CD4-positive, alpha-beta T cell treated with Interleukin-6 at 100 ng/mL for 8 hours (primary cell): Measurements from ENCODE around the gene SEMA6C.
"Not testable (repeated sequence)": the region's sequence is repeated elsewhere in the genome, so short reads cannot be mapped to it uniquely, and the experiment has no call there.

Source experiments
- DNase-seq: peaks from one replicate; pipeline ENCODE4 v3.0.0-alpha.2; 2020; ENCODE audit warnings: mixed read lengths, low spot score

SEMA6C gene, protein sequence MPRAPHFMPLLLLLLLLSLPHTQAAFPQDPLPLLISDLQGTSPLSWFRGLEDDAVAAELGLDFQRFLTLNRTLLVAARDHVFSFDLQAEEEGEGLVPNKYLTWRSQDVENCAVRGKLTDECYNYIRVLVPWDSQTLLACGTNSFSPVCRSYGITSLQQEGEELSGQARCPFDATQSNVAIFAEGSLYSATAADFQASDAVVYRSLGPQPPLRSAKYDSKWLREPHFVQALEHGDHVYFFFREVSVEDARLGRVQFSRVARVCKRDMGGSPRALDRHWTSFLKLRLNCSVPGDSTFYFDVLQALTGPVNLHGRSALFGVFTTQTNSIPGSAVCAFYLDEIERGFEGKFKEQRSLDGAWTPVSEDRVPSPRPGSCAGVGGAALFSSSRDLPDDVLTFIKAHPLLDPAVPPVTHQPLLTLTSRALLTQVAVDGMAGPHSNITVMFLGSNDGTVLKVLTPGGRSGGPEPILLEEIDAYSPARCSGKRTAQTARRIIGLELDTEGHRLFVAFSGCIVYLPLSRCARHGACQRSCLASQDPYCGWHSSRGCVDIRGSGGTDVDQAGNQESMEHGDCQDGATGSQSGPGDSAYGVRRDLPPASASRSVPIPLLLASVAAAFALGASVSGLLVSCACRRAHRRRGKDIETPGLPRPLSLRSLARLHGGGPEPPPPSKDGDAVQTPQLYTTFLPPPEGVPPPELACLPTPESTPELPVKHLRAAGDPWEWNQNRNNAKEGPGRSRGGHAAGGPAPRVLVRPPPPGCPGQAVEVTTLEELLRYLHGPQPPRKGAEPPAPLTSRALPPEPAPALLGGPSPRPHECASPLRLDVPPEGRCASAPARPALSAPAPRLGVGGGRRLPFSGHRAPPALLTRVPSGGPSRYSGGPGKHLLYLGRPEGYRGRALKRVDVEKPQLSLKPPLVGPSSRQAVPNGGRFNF

DNA sequence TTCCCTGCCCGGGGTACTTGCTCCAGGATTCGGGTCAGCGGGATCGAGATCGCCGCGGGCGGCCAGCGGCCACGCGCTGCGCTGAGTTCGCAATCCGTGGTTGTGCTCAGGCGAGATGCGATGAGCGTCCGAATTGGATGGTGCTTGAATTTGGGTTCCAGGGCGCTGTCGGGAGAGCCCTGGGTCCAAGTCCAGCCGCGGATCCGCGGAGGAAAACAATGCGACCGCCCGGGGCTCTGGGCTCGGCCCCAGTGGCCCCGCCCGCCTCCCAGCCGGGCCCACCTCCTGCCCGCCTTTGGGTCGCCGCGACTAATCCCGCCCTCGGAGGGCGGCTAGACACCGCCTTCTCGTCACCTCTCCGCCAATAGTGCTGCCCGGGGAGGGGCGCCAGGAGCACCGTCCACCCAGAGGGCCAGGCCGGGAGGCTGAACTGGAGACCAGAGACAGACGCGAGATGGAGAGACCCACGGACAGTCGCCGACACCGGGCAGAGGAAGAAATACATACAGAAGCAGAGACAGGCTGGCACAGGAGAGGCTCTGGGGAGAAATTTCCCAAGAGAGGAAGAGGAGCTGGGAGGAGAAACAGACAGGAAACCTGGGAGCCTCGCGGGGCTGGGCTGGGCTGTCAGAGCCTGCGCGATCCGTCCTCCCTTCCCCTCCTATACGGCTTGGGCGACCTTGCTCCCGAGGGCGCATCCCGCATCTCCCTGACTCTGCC, at the start of gene SEMA6C:
Gene SEMA6C (minus strand): TSS at position 220 of the 720 bp plus-strand sequence. CDS start 4,010 bp downstream, outside the sequence.
- DNase-seq: peak; percentile 86

DNA sequence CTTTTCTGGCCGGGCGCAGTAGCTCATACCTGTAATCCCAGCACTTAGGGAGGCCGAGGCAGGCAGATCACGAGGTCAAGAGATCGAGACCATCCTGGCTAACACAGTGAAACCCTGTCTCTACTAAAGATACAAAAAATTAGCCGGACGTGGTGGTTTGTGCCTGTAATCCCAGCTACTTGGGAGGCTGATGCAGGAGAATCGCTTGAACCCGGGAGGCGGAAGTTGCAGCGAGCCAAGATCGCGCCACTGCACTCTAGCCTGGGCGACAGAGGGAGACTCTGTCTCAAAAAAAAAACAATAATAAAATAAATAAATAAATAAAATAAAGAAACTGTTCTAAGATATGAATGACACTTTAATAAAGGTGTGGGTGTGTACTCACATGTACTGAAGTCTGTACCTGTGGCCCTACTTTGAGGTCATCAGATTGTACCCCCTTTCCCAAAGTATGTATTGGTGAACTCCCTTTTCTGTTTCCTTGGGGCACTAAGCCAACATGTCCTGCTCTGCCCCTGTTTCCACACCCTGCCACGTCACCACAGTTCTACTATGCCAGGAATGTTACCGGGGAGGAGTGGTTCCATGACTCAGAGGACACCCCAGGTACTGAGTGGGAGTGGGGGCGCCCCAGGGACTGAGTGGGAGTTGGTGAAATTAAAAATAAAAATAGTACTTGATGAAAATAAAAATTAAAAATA, 48.6 kb upstream of the SEMA6C start:
- not testable (repeated sequence) for DNase-seq

DNA sequence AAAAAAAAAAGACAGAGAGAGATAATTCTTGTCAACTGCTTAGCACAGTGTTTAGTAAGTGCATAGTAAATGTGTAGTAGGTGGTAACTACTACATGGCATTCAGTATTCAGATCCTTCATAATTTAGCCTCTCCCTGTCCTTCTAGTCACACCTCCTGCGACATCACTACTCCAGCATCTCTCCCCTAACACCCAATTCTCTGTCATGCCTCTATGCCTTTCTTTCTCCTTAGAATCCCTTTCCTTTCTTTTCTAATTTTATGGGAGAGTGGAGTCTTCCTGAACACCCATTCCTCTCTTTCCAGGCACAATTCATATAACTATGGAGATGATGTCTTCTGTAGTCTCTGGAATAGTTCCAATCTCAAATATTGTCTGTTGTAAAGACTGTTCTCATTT, 47.4 kb upstream of the SEMA6C start:
- DNase-seq: no peak

DNA sequence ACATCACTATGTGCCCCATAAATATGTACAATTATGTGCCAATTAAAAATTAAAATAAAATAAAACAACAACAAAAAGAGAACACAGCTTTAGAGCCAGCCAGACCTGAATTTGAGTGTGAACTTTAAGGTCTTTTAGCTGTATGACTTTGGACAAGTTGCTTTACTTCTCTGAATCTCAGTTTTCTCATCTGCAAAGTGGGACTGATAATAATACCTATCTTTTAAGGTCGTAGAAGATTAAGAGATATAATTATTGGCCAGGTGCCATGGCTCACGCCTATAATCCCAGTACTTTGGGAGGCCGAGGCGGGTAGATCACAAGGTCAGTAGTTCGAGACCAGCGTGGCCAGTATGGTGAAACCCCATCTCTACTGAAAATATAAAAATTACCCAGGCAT, 46.9 kb upstream of the SEMA6C start:
- no peak for DNase-seq

DNA sequence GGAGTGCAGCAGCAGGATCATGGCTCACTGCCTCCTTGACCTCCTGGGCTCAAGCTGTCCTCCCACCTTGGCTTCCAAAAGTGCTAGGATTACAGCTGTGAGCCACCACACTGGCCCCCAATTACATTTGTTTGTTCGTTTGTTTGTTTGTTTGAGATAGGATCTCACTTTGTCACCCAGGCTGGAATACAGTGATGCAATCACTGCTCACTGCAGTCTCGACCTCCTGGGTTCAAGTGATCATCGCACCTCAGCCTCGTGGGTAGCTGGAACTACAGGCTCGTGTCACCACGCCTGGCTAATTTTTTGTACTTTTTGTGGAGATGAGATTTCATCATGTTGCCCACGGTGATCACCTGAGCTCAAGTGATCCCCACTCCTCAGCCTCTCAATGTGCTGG, 45.6 kb upstream of the SEMA6C start:
- DNase-seq: no peak

DNA sequence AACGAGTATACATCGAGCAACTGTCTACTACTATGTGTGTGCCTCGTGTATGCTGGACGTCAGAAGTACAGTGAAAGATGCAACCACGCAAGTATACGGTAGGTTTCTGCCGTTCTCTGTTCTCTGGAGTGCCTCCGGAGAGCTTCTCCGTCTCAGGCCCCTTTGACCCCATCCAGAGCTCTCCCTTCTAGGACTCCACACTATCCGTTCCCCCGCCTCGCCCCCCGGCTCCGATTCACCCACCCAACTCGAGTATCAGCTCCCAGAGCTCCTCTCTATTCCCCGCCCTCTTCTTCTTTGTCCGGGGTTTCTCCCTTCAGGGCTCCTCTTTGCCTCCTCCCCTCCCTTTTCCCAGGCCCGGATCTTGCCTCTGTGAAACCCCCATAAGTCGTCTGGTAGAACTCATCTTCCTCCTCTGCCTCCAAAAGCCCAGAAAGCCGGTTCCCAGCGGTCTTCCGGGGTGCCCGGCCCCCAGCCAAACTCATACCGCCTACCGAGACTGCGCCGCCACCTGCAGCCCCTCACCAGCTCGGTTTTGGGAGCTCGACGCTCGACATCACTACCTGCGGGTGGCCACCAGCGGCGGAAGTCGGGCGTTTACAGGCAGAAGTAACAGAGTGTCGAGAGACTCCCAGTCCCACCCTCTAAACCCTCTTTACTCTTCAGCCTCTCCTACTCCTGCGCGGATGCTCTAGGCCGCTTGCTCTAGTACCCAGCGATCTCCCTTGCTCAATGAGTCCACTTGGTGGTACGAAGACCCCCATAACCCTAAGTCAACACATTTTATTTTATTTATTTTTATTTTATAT, 43.4 kb upstream of the SEMA6C start, which contains the start of gene VPS72:
Gene VPS72 (minus strand): TSS at position 561 of the 809 bp plus-strand sequence. CDS start 76 bp downstream, at position 485.
- peak; percentile 84 for DNase-seq

DNA sequence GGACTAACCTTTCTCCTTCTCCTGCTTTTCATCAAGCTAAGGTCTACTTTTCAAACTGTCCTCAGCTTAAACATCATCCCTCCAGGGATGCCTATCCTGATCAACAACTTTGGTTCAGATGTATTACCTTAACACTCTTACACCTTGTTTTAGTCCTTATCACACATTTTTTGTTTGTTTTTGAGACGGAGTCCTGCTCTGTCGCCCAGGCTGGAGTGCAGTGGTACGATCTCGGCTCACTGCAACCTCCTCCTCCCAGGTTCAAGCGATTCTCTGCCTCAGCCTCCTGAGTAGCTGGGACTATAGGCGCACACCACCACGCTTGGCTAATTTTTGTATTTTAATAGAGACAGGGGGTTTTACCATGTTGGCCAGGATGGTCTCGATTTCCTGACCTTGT, 42.2 kb upstream of the SEMA6C start:
- not testable (repeated sequence) for DNase-seq

DNA sequence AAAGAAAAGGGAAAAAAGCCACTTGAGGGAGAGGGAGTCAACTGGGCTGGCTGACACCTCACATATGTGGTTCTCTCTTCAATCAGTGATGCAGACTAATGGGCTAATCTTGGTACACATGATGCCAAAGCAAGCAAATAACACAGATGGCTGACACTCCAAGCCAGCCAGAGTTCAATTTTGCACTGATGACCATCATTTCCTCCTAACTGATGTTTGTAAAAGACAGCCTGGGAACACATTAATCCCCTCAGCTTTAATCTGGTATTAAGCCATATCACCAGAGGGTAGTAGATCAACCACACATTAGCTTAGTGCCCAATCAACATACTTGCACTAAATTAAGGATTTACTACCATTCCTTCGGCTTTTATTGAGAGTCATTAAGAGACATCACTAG, 40.8 kb upstream of the SEMA6C start:
- DNase-seq: no peak

DNA sequence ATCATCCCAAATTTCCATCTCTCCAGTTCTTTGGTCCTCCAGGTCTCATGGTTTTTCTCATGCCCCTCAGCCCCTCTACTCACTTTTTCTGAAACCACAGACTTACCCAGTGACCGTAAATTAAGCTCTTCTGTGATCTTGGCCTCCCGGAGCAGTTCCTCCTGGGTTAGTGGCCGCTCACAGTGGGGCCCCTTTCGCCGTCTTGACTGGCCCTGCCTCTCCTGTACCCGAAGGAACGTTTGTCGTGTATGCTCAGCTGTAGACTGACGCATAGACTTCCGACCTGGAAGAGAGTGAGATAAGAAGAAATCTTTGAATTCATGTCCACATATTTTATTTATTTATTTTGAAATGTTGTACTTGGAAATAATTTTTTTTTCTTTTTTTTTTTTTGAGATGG, 37.8 kb upstream of the SEMA6C start:
- no peak for DNase-seq

DNA sequence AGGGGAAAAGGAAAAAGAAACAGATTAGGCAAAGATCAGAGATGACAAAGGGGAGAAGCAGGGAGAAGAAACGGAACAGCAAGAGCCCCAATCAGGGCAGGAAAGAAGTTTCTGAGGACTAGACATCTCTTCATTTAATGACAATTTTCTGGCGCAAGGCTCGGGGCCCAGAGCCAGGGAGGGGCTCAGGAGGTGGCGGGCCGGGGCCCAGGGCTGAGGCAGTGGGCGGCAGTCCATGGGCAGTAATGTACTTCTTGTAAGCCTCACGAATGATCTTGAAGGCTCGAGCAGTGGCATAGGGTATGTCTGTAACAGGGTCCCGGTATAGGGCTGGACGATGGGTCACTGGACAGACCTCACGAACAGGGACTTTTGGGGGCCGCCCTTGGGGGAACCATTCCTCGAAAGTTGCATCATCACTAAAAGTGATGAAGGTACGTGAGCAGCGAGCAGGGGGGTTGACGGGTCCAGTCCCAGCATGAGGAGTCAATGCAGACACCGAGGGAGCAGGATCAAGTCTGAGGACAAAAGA, 30.1 kb upstream of the SEMA6C start:
- DNase-seq: no peak

DNA sequence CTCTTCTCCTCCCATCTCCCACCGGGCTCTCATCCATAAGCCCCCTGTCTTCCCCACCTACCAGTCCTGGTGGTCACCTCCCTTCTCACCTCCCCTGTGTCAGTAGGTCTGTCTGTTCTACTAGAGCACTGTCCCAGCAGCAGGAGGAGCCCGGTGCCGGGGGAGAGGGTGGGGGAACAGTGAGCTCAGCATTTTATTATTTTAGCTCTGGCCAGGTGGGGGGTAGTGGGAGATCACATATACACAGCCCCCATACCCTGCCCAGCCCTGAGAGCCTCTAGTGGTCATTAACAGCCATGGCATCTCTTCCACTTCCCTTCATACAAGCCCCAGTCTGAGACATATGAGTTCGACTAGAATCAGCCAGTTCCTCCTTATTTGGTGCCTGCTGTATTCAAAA, 29.4 kb upstream of the SEMA6C start, which contains the start of gene TMOD4:
Gene TMOD4 (minus strand): TSS at position 119 of the 400 bp plus-strand sequence. CDS start 1,106 bp downstream, outside the sequence.
- no peak for DNase-seq

DNA sequence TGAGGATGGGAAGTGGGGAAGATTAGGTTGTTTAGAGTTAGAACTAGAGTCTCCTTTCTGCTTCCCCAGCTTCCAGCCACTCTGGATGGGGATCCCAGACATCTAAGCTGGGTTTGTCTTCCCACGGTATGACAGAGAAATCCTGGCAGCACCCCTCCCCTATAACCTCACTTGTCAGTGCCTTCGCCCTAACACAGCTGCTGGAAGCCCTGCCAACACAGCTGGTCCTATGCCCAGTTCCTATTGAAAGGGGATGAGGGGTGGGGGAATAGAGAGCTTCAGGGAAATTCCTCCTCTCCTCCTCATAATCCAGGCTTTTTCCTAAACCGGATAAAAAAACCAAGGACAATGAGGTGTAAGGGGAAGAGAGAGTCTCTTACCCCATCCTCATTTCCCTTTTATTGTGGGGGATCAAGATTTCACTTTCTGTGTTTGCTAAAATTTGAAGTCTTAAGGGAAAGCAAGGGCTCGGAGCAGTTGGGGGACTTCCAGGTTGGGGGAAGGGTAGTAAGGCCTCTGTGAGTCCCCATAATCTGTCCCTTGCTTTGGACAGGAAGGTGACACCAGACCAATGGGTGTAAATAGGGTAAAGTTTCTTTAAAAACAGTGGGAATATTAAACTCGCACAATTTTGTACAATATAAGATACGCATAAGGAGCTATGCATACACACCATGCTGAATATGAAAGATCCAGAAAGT, 28.8 kb upstream of the SEMA6C start:
- no peak for DNase-seq

DNA sequence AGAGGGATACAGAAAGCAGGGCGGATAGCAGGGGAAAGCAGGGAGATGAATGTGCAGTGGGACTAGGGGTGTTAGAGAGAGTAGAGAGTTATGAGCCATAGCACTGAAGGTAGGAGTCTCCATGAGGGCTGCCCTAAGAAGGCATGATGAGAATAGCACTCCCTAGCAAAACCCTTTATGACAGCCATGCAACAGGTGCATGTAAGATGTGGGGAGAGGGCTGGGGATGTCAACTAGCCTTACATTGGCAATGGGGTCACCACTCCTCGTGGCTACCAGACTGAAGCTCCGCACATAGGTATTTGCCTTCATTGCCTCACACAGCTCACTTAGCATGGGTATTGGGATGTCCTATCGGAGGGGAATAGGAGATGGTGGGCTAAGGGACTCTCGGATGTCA, 24.8 kb upstream of the SEMA6C start:
- DNase-seq: no peak

DNA sequence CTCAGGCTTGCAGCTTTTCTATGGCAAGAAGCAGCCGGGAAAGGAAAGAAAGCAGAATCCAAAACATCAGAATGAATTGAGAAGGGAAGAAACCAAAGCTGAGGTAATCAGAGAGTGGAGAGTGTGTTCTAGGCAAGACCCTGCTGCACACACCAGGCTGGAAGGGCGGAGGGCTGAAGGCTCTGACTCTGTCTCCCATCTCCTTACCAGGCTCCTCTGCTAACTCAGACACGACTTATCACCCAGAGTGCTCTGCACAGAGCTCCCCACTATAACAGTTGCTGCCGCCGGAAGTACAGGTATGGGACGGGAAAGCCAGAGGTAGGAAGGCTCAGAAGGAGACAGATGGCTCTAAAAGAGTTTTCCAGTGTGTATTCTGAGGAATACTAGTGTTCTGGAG, 20.7 kb upstream of the SEMA6C start:
- no peak for DNase-seq

DNA sequence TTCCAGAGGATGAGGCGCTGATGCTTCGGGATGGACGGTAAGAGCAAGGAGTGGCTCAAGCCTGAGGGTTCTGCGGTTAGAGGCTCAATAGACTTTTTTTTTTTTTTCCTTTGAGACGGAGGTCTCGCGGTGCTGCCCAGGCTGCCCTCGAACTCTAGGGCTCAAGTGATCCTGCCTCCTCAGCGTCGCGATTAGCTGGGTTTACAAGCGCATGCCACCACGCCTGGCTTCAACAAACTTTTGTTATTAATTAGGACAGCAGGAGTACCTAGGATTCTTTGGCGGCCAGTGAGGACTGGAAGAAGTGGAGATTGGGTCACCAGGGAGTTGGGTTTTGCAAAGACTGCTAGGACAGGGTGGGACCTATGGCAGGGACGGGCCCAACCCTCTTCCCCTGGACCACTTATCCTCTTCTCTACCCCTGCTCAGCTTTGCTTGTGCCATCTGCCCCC, 20.1 kb upstream of the SEMA6C start:
- DNase-seq: no peak

DNA sequence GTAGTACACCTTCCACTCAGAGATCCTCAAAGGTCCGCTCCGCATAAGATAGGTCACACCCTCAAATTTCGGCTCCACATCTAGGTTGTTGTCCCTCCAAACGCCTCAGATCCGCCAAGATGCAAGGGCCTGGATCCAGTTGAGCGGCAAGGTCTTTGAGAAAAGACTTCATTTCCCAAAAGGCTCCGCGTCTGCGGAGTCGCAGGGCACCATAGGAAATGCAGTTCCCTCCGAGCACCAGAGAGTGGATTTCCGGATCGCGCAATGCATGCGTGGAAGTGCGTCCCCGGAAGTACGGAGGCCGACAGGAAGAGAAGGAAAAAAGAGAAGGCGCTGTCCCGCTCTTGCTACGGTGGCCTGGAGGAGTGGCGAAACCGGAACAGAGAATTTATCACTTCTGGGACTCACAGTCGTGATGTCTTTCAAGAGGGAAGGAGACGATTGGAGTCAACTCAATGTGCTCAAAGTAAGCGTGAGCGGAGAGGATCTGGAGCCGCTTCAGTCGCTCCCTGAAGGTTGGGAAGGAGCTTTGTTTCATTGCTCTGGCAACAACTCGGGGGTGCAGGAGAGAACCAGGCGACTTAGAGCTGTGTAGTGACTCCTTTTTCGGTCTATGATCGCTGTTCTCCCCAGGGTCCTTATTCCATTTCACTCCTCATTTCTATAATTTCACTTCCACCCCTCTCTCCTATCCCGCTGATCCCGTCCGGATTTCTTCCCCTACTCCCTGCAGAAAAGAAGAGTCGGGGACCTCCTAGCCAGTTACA, 19.5 kb upstream of the SEMA6C start, which contains the start of the genes LYSMD1 and SCNM1:
Gene LYSMD1 (minus strand): TSS at position 165 of the 767 bp plus-strand sequence. CDS start 644 bp downstream, outside the sequence.
Gene SCNM1 (plus strand): TSS at position 407 of the 767 bp plus-strand sequence. CDS start 9 bp downstream, at position 416.
- DNase-seq: peak; percentile 95

DNA sequence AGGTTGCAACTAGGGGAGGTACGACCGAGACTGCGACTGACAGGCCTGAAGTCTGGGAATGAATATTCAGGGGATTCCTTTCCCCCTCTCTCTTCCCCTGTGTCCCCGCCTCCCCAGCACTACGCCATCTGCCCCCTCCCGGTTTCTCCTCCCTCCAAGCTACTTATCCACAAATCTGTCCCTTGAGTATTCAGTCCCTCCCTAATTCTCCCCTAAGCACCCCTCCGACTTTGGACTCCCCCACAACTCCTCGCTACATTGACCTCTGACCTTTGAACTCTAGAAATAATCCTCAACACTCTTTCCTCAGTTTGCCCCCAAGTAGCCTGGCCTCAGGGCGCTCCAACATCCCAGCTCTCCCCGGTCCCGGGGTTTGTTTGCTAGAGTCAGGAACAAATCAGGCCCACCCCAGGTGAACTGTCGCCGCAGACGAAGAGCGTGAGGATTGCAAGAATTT, 18.9 kb upstream of the SEMA6C start:
- DNase-seq: no peak

DNA sequence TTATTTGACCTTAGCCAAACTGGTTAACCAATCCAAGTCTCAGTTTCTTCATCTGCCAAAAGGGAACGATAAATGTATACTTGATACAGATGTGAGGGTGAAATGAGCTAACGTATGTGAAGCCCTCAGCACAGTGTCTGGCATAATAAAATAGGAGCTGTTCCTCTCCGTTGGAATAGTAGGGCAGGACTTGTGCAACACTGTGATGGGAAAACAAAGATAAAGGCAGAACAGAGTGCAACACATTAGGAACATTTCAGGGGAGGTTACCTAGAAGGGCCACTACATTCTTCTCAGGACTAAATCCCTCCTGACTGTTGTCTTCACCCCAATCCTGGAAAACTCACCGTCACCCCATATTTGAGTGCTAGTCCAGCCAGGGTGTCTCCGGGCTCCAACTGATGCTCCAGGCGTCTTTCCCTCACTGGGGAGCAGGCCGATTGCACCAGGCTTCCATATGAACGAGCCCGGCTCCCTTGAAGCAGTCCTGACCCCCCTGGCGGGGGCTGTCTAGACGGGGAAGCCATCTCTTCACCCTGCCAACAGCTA, 18.4 kb upstream of the SEMA6C start:
- DNase-seq: no peak
